ENCODE measurements around the gene SASH1. TPM values are rescaled to one million over a fixed set of nuclear protein-coding genes. Genes with fewer than 3 reads are reported as not detected.

The SASH1 gene
- total RNA-seq, 1 donor from 2014 or later = 75.7 TPM

DNA sequence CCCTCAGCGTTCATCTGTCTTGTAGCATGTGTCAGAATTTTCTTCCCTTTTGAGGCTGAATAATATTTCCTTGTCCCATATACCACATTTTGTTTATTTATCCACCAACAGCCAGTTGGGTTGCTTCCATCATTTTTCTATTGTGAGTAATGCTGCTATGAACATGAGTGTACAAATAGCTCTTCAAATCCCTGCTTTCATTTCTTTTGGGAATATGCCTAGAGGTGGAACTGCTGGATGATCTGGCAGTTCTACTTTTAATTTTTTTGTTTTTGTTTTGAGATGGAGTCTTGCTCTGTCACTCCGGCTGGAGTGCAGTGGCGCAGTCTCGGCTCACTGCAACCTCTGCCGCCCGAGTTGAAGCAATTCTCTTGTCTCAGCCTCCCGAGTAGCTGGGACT lies 64.7 kb downstream of the SASH1 start:
- Mint-ChIP-seq H3K4me3 (ENCODE audit: unreplicated experiment) (peak overlapping the region; percentile 17), H3K36me3 (ENCODE audit: unreplicated experiment) (peaks cover 3% of the 10 kb centered on the region), H3K27ac (ENCODE audit: unreplicated experiment) (peak overlapping the region; percentile 81), H3K27me3 (ENCODE audit: unreplicated experiment) (no peaks in the 10 kb centered on the region), H3K9me3 (ENCODE audit: unreplicated experiment) (no peaks in the 10 kb centered on the region), H3K4me1 (ENCODE audit: unreplicated experiment) (peaks cover 30% of the 10 kb centered on the region)
- no peak for TF ChIP-seq CTCF (IDR thresholded peaks at IDR 0.05)
- DNase-seq (ENCODE audit: extremely low spot score, unreplicated experiment) = no peak

DNA sequence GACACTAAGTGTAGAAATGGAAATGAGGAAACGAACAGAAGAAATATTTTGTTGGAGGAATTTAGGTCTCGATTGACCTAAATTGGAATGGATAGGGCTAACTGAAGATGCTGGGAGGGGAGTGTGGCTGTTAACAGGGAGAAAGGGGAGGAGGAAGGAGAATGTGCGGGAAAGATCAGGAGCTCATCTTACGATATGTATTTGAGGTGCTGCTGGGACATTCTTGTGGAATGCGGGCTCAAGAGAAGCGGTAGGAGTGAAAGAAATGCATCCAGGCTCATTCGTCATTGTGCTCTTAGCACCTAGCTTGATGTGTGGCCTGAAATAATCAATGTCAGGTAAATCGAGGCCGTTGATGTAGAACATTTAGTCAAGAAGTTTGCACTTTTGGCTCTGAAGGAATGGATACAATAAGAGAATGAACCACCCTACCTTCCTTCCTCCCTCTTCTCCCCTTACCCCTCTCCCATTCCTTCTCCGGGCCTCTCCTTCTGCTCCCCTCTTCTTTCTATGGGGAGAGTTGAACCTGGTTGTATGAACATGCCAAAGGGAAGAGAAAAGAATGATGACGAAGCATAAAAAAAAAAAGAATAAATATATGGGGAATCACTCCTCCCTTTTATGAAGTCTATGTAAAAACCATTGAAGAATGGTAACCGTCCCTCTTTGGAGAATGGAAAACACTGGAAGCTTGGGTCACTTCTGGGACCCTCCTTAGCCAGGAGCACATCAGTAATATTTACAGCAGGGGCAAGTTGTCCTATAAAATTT lies 70.9 kb downstream of the SASH1 start:
- Mint-ChIP-seq H3K9me3 (ENCODE audit: unreplicated experiment) (no peaks in the 10 kb centered on the region), H3K27me3 (ENCODE audit: unreplicated experiment) (no peaks in the 10 kb centered on the region), H3K27ac (ENCODE audit: unreplicated experiment) (peak overlapping the region; percentile 89), H3K36me3 (ENCODE audit: unreplicated experiment) (peaks cover 5% of the 10 kb centered on the region), H3K4me1 (ENCODE audit: unreplicated experiment) (peaks cover 39% of the 10 kb centered on the region), H3K4me3 (ENCODE audit: unreplicated experiment) (no peak overlapping the region)
- no peak for TF ChIP-seq CTCF (IDR thresholded peaks at IDR 0.05)
- no peak for DNase-seq (ENCODE audit: extremely low spot score, unreplicated experiment)

- Mint-ChIP-seq H3K36me3 (ENCODE audit: unreplicated experiment) (peaks cover 5% of the 10 kb centered on the region), H3K4me1 (ENCODE audit: unreplicated experiment) (peaks cover 41% of the 10 kb centered on the region), H3K27ac (ENCODE audit: unreplicated experiment) (peak overlapping the region; percentile 89)
Measured at GRCh38 chr6:148414092-148414489, 71.5 kb downstream of the SASH1 start.

DNA sequence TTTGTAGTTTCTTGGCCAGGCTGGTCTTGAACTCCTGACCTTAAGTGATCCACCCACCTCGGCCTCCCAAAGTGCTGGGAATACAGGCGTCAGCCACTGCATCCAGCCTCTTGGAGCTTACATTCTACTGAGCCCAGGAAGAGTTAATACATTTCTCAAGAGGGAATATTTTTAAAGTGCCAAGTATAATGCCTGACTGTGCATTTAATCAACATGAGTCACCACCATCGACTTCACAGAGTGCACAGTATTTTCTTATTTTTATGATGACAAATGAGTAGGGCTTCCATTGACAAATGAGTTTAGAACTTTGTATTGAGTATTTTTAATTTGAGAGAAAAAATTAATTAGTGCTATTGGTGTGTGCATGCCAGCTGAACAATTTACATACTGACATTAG lies 72.2 kb downstream of the SASH1 start:
- Mint-ChIP-seq H3K27me3 (ENCODE audit: unreplicated experiment) (no peaks in the 10 kb centered on the region), H3K36me3 (ENCODE audit: unreplicated experiment) (peaks cover 5% of the 10 kb centered on the region), H3K4me3 (ENCODE audit: unreplicated experiment) (no peak overlapping the region), H3K27ac (ENCODE audit: unreplicated experiment) (peak overlapping the region; percentile 89), H3K9me3 (ENCODE audit: unreplicated experiment) (no peaks in the 10 kb centered on the region), H3K4me1 (ENCODE audit: unreplicated experiment) (peaks cover 37% of the 10 kb centered on the region)
- TF ChIP-seq CTCF (IDR thresholded peaks at IDR 0.05) = no peak
- no peak for DNase-seq (ENCODE audit: extremely low spot score, unreplicated experiment)

More at GRCh38 chr6:148414092-148414489, 71.5 kb downstream of the SASH1 start:
- no peak for DNase-seq (ENCODE audit: extremely low spot score, unreplicated experiment)
- TF ChIP-seq CTCF (IDR thresholded peaks at IDR 0.05) = no peak
- Mint-ChIP-seq H3K4me3 (ENCODE audit: unreplicated experiment) (no peak overlapping the region), H3K27me3 (ENCODE audit: unreplicated experiment) (no peaks in the 10 kb centered on the region), H3K9me3 (ENCODE audit: unreplicated experiment) (no peaks in the 10 kb centered on the region)

GRCh38 chr6:148415511-148416260 lies 73.0 kb downstream of the SASH1 start:
- H3K4me3 Mint-ChIP-seq (ENCODE audit: unreplicated experiment) = no peak overlapping the region
- TF ChIP-seq CTCF (IDR thresholded peaks at IDR 0.05) = no peak
- H3K27me3 Mint-ChIP-seq (ENCODE audit: unreplicated experiment) = no peaks in the 10 kb centered on the region
- no peak for DNase-seq (ENCODE audit: extremely low spot score, unreplicated experiment)
- peak overlapping the region; percentile 89 for H3K27ac Mint-ChIP-seq (ENCODE audit: unreplicated experiment)
- peaks cover 5% of the 10 kb centered on the region for H3K36me3 Mint-ChIP-seq (ENCODE audit: unreplicated experiment)
- H3K4me1 Mint-ChIP-seq (ENCODE audit: unreplicated experiment) = peaks cover 37% of the 10 kb centered on the region
- no peaks in the 10 kb centered on the region for H3K9me3 Mint-ChIP-seq (ENCODE audit: unreplicated experiment)

Data from osteocyte (in vitro differentiated cells).